ENCODE data around the gene HNRNPC.
"Not testable (repeated sequence)": the region's sequence is repeated elsewhere in the genome, so short reads cannot be mapped to it uniquely, and the experiment has no call there.

Gene HNRNPC

DNA sequence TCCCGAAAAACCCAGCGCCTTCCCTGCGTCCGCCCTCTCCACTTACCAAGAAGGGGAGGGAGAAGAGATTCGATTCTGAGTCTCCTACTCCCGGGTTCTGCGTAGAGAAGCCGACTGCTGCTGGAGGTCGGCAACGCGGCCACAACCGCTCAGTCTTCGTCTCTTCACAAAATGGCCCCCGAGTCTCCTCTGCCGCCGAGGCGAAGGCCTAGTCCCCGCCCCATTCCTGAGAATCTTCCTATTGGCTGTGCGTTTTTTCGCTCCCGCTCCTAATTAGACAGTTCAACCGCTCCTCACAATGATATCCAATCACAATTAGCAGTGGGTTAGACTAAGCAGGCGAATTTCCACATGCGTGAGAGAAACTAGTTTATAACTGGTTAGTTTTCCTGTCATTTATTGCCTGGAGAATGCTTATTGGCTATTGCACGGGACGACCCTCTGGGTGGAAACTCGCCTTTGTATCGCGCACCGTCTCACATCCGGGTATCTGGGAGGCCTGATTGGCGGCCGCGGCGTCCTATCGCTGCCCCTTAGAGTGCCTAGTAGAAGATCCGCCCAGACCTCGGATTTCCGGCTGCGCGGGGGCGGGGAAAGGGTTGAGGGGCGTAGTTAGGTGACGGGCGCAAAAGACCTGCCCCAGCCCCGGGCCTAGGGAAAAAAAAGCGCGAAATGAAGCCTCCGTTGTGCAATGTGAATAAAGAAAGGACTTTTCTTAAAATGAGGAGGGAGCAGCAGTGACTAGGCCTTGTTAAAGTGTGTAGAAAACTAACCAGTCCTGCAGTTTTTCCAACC lies at the start of gene HNRNPC:
HNRNPC (minus strand) TSS at position 191 of the 795 bp plus-strand sequence. CDS start 35,249 bp downstream, outside the sequence.
- H3K4me3 ChIP-seq (ENCODE audit: low read length) = peak within 1 kb of the TSS; percentile 99
- TF ChIP-seq ZNF274 (IDR thresholded peaks at IDR 0.05; ENCODE audit: low read depth, low read length) = no peak

DNA sequence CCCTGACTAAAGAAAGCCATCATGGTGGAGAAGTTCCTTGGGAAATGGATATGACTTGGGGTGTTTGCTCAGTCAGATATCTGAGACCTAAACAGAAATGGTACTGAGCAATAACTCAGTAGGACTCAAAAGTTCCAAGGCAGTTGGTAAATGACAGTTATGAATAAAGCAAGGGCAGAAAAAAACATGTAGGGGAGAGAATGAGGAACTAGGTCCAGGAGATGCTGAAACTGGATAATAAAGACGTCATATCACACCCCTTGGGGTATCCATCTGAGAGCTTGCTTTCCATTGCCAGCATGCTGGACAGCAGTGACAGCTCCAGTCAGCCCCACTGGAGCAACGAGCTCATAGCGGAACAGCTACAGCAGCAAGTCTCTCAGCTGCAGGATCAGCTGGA lies 48.2 kb upstream of the HNRNPC start:
- TF ChIP-seq ZNF274 (IDR thresholded peaks at IDR 0.05; ENCODE audit: low read depth, low read length) = no peak
- H3K4me3 ChIP-seq (ENCODE audit: low read length) = no peak overlapping the region

- no peak for TF ChIP-seq ZNF274 (IDR thresholded peaks at IDR 0.05; ENCODE audit: low read depth, low read length)
- no peak overlapping the region for H3K4me3 ChIP-seq (ENCODE audit: low read length)
Measured at GRCh38 chr14:21313512-21313911, 44.3 kb upstream of the HNRNPC start.

DNA sequence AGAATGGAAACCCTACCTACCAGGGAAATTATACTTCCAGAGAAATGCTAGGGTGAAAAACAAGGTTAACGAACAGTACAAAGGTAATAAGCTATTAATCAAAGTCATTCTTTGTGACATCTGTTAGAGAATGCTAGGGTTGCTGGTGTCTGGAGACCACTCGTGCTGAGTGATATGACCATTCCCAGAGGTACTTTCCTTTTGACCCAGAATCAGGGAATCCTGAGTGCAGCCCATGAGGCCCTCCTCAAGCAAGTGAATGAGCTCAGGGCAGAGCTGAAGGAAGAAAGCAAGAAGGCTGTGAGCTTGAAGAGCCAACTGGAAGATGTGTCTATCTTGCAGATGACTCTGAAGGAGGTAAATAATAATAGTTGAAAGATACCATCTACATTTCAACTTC lies 42.4 kb upstream of the HNRNPC start:
- no peak for TF ChIP-seq ZNF274 (IDR thresholded peaks at IDR 0.05; ENCODE audit: low read depth, low read length)
- H3K4me3 ChIP-seq (ENCODE audit: low read length) = no peak overlapping the region

- no peak for TF ChIP-seq ZNF274 (IDR thresholded peaks at IDR 0.05; ENCODE audit: low read depth, low read length)
- no peak overlapping the region for H3K4me3 ChIP-seq (ENCODE audit: low read length)
Measured at GRCh38 chr14:21309956-21310355, 40.7 kb upstream of the HNRNPC start.

- TF ChIP-seq ZNF274 (IDR thresholded peaks at IDR 0.05; ENCODE audit: low read depth, low read length) = no peak
- peak overlapping the region; percentile 32; the same call in 1 of the 2 replicates for H3K4me3 ChIP-seq (ENCODE audit: low read length)
Measured at GRCh38 chr14:21309238-21309636, 40.0 kb upstream of the HNRNPC start.

GRCh38 chr14:21308479-21309237 lies 39.4 kb upstream of the HNRNPC start:
- no peak for TF ChIP-seq ZNF274 (IDR thresholded peaks at IDR 0.05; ENCODE audit: low read depth, low read length)
- H3K4me3 ChIP-seq (ENCODE audit: low read length) = peak overlapping the region; percentile 82; the same call in 1 of the 2 replicates

DNA sequence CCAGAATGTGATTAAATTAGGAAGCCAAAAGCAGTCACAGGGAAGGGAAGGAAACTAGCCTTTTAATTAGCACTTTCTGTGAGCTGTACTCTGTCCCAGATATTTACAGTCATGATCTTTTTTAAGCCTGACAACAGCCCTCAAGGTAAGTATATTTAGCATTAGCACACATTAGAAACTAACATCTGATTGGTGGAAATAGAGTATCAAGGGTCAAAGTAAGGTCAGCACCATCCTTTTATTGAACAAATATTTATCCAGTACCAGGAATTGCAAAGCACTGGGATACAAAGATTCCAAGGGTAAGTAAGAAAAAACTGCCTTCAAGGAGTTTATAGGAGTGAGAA lies 38.9 kb upstream of the HNRNPC start:
- H3K4me3 ChIP-seq (ENCODE audit: low read length) = peak overlapping the region; percentile 82; the same call in 1 of the 2 replicates
- TF ChIP-seq ZNF274 (IDR thresholded peaks at IDR 0.05; ENCODE audit: low read depth, low read length) = no peak

DNA sequence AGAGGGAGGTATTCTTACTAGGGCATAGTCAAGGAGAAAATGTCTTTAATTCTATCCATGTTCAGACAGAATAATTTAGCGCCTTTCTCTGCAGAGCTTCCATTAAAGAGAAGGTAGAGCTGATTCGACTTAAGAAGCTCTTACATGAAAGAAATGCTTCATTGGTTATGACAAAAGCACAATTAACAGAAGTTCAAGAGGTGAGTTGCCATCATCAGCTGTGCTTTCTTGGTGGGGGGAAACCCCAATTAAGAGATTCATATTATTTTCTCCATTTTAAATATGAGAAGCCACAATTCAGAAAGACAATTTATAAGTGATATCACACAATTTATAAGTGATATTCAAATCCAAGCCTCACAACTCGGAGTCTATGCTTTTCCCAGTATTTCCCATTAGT lies 38.4 kb upstream of the HNRNPC start:
- H3K4me3 ChIP-seq (ENCODE audit: low read length) = no peak overlapping the region
- TF ChIP-seq ZNF274 (IDR thresholded peaks at IDR 0.05; ENCODE audit: low read depth, low read length) = no peak

DNA sequence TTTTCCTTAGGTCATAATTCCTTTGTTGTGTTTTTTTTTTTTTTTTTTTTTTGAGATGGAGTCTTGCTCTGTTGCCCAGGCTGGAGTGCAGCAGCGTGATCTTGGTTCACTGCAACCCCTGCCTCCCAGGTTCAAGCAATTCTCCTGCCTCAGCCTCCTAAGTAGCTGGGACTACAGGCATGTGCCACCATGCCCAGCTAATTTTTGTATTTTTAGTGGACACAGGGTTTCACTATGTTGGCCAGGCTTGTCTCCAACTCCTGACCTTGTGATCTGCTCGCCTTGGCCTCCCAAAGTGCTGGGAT lies 33.5 kb upstream of the HNRNPC start:
- H3K4me3 ChIP-seq (ENCODE audit: low read length) = not testable (repeated sequence)

DNA sequence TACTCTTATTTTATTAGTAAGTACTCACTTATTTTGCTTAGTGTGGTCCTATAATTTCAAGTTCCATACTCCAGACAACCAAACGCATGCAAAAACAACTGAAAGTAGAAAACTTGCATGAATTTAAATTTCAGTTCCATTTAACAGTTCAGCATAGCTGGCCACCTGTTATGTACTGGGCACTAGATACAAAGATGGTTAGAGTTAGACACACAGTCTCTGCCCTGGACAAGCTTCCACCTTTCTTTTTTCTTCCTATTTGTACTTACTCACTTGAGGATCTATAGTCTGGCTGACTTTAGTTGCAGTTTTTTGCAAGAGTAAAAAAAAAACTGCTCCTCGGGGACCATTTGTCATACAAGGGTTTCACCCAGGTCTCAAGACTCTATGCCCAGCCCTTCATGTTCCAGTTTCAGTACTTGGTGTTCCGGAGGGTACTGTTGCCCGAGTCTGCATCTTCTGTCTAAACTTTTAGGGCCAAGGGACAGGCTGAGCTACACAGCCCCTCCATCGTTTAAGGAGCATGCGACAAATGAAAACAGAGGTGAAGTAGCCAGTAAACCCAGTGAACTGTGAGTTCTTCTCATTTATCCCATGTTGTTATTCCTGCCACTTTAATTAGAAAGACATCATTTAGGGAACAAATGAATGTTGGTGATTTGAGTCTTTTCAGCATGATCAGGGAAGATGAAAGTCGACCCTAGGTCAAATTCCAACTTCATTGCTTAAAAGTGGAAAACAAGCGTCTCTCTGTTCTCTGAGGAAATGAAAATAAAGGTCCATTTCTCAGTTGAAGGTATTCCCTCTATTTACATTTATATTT lies 33.0 kb upstream of the HNRNPC start:
- no peak overlapping the region for H3K4me3 ChIP-seq (ENCODE audit: low read length)
- no peak for TF ChIP-seq ZNF274 (IDR thresholded peaks at IDR 0.05; ENCODE audit: low read depth, low read length)

GRCh38 chr14:21300892-21301291 lies 31.6 kb upstream of the HNRNPC start:
- no peak overlapping the region; the same call in 1 of the 2 replicates for H3K4me3 ChIP-seq (ENCODE audit: low read length)
- no peak for TF ChIP-seq ZNF274 (IDR thresholded peaks at IDR 0.05; ENCODE audit: low read depth, low read length)

- H3K4me3 ChIP-seq (ENCODE audit: low read length) = no peak overlapping the region
- no peak for TF ChIP-seq ZNF274 (IDR thresholded peaks at IDR 0.05; ENCODE audit: low read depth, low read length)
Measured at GRCh38 chr14:21299562-21300130, 30.4 kb upstream of the HNRNPC start.

DNA sequence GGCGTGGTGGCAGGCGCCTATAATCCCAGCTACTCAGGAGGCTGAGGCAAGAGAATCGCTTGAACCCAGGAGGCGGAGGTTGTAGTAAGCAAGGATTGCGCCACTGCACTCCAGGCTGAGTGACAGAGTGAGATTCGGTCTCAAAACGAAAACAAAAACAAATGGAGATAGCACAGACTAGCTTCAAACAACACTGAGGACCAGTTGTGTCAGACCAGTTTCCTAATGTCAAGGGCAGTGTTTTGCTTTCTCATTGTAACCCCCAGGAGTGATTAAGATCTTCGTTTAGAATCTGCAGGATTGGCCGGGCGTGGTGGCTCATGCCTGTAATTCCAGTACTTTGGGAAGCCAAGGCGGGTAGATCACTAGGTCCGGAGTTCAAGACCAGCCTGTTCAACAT lies 29.1 kb upstream of the HNRNPC start:
- TF ChIP-seq ZNF274 (IDR thresholded peaks at IDR 0.05; ENCODE audit: low read depth, low read length) = no peak
- H3K4me3 ChIP-seq (ENCODE audit: low read length) = no peak overlapping the region

- not testable (repeated sequence) for H3K4me3 ChIP-seq (ENCODE audit: low read length)
Measured at GRCh38 chr14:21294026-21294425, 24.8 kb upstream of the HNRNPC start.

All from GM08714 (cell line).